Muscle of leg (tissue), 11 donors: ENCODE results near the gene KRT1. TPM values are rescaled to one million over a fixed set of nuclear protein-coding genes. Genes with fewer than 3 reads are reported as not detected.

ENCODE experiments used
- DNase-seq: peaks from one replicate; pipeline ENCODE4 v3.0.0; 2013
- H3K27ac ChIP-seq: one replicate; pipeline ENCODE4 v1.5.1; 2013; ENCODE audit warnings: mild to moderate bottlenecking, low read length, control low read depth
- H3K27me3 ChIP-seq: one replicate; pipeline ENCODE4 v1.6.1; 2013; ENCODE audit warnings: low read length; ENCODE audit not compliant: control insufficient read depth, insufficient read depth
- H3K36me3 ChIP-seq: one replicate; pipeline ENCODE4 v1.6.1; 2013; ENCODE audit warnings: low read length; ENCODE audit not compliant: control insufficient read depth, insufficient read depth
- H3K4me1 ChIP-seq: one replicate; pipeline ENCODE4 v1.6.1; 2013; ENCODE audit warnings: low read length; ENCODE audit not compliant: control insufficient read depth, insufficient read depth
- H3K4me3 ChIP-seq: one replicate; pipeline ENCODE4 v1.5.1; 2013; ENCODE audit warnings: low read length, control low read depth
- H3K9me3 ChIP-seq: replicated peaks from 2 replicates; pipeline ENCODE4 v1.6.1; 2013; ENCODE audit warnings: low read depth, low read length; ENCODE audit not compliant: control insufficient read depth
- WGBS: methylation state at CpG from one replicate; pipeline ENCODE4 v1.1.5; 2013; ENCODE audit warnings: missing lambda C conversion rate; ENCODE audit not compliant: insufficient coverage; 5-methylcytosine and 5-hydroxymethylcytosine counted together
- polyA plus RNA-seq, 8 donors: library from polyadenylated mRNA; unstranded; fragments of 120-200 nt; gene quantifications; one replicate each; pipeline versions ENCODE4 v1.2.1 to v1.2.3, GENCODE V29; 2013; ENCODE audit warnings: inconsistent platforms in 1 of 8, low replicate concordance in 1 of 8; ENCODE audit not compliant: insufficient read length in 8 of 8, insufficient read depth in 1 of 8
- total RNA-seq: library from RNA; stranded (reverse); fragments of 120-200 nt; gene quantifications from one replicate; pipeline ENCODE4 v1.2.4, GENCODE V29; 2013

Gene KRT1
- total and polyA plus RNA-seq, 9 donors: 0.35 to 193 (median 1.8) TPM

DNA sequence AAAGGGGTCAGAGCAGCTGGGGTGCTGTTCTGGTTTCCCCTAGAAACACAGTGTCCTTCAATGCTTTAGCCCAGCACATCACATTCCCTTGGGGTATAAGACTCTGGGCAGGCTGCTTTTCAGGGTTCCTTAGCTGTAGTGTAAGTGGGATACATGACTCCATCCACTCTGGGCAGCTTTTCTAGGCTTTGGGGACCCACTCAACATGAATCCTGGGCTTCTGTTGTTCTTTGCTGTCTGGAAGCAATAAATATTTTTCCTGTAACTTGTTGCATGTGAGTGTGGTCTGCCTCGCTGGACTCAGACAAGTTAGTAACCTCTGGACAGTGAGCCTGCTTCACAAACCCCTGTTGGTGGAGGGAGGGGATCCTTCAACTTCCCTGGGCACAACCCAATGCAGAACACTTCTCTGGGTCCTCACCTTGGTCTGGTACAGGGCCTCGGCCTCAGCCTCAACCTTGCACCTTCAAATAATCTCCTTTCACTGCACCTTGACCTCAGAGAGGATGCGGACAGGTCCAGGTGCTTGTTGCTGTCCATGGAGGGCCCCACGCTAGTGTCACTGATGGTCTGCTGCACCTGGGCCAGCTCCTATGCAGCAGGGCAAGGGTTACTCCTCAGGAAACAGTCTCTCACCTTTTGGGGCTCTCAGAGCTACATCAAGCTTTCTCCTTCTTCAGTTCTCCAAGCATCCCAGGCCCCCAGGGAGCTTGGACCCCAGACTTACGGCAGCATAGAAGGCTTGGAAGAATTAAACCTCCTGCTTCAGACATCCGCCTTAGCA, 48.3 kb downstream of the KRT1 start:
- H3K4me3 ChIP-seq: no peak overlapping the region
- no peaks in the 10 kb centered on the region for H3K9me3 ChIP-seq
- H3K4me1 ChIP-seq: no peaks in the 10 kb centered on the region
- H3K27me3 ChIP-seq: peaks cover 7% of the 10 kb centered on the region
- no peak overlapping the region for H3K27ac ChIP-seq
- no peak for DNase-seq
- H3K36me3 ChIP-seq: no peaks in the 10 kb centered on the region
- WGBS: 62% methylated on average over 4 of the region's 6 CpGs

DNA sequence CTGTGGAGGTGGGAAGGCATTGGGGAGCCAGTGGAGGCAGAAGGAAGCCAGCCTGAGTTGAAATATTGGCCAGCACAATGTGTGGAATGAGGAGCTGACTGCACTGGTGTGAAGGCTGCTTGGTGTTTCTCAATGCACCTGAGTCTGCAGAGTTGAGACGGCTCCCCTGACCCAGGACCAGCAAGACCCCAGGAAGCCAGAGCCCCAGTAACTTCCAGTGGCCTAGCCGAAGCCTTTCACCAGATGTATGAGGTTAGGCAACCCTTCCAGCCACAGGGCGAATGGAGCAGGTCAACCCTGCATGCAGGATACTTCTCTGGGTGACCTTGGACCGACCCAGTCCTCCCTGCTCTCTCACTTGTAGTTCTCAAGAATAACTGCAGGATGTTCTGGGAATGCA, 48.9 kb downstream of the KRT1 start:
- no peak for DNase-seq
- 74% methylated on average over 2 of the region's 4 CpGs for WGBS
- Histone ChIP-seq H3K27ac (no peak overlapping the region), H3K36me3 (no peaks in the 10 kb centered on the region), H3K4me3 (no peak overlapping the region), H3K4me1 (no peaks in the 10 kb centered on the region), H3K27me3 (peaks cover 12% of the 10 kb centered on the region), H3K9me3 (no peaks in the 10 kb centered on the region)

DNA sequence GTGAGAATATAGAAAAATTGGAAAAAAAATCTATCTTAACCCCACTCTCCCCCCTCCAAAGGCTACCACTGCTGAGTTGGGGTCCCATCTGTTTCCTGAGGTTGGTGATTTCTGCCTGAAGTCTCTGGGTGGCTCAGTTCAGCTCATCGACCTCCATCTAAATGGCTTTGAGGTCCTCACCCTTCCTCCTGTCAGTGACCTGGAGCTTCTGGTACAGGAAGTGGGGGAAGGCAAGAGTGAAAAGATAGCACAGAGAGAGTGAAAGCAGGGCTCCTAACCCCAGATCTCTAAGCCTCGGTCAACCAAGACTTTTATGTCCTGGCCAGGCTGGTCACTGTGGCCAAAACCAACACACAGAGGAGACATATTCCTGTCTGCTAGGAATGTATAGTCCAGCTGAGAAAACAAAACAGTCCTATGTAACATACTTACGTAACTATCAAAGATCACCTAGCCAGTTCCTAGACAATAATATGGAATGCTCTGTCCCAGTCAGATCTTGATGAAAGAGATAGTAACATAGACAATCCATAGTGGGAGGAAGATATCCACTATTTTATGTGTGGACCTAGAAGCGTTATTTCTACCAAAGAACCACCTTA, 49.5 kb downstream of the KRT1 start:
- Histone ChIP-seq H3K27me3 (peaks cover 10% of the 10 kb centered on the region), H3K27ac (no peak overlapping the region), H3K4me3 (no peak overlapping the region), H3K4me1 (no peaks in the 10 kb centered on the region), H3K9me3 (no peaks in the 10 kb centered on the region), H3K36me3 (no peaks in the 10 kb centered on the region)
- no peak for DNase-seq
- no CpG with 5 or more reads among the region's 4 CpGs for WGBS

DNA sequence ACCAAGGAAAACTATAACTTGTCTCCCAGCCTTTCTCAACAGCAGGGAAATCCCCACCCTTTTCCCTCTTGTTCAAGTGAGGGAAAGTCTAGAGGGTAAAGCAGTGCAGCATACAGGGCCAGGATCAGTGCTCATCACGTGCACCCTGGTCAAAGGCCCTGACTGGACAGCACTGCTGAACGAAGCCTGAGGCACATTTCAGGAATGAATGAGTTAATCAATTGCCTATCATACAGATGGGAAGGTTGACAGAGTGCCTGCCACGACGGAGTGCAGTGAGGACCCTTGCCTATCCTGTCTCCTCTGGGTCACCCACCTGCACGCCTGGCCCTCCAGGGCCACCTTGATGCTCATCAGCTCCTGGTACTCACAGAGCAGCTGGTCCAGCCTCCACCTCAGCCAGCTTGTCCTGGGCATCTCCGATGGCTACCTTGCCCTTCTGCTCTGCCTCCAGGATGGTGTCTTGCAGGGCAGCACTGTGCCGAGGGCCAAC, 50.2 kb downstream of the KRT1 start:
- H3K27ac ChIP-seq: no peak overlapping the region
- H3K27me3 ChIP-seq: peaks cover 10% of the 10 kb centered on the region
- no peak overlapping the region for H3K4me3 ChIP-seq
- H3K9me3 ChIP-seq: no peaks in the 10 kb centered on the region
- H3K36me3 ChIP-seq: no peaks in the 10 kb centered on the region
- no peak for DNase-seq
- WGBS: 66% methylated on average over 6 of the region's 7 CpGs
- no peaks in the 10 kb centered on the region for H3K4me1 ChIP-seq

DNA sequence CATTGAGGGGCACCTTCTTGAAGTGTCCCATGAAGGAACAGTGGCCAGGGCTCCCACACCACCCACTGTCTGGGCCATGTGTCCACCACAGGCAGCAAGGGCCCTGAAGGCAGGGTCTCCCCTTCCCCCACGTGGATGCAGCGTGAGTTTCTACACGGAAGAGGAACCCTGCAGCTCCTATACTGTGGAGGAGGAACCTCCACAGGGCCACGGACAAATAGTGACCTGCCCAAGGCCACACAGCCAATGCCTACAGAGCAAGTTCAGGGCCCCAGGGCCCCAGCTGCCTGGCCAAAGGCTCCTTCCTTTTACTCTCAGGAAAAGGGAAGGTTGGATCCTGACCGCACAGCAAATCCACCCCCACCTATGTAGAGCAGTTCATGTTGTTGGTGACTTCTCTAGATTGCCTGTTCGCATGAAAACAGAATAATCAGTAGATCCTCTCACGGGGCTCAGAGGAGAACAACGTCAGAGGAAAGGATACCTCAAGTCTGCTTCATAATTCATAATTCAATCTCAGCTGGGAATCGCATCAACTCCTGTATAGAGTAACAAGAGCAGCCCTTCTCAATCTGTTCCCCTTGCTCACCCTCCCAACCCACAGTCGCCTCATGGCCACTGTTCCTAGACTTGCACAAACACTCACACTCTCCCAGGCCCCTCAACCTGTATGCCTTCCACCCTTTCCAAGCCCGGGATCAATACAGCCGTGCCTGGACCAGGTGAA, 50.8 kb downstream of the KRT1 start:
- no peaks in the 10 kb centered on the region for H3K4me1 ChIP-seq
- WGBS: 57% methylated on average over 7 of the region's 12 CpGs
- H3K27me3 ChIP-seq: peaks cover 10% of the 10 kb centered on the region
- no peaks in the 10 kb centered on the region for H3K36me3 ChIP-seq
- no peaks in the 10 kb centered on the region for H3K9me3 ChIP-seq
- no peak overlapping the region for H3K27ac ChIP-seq
- no peak overlapping the region for H3K4me3 ChIP-seq
- DNase-seq: no peak

DNA sequence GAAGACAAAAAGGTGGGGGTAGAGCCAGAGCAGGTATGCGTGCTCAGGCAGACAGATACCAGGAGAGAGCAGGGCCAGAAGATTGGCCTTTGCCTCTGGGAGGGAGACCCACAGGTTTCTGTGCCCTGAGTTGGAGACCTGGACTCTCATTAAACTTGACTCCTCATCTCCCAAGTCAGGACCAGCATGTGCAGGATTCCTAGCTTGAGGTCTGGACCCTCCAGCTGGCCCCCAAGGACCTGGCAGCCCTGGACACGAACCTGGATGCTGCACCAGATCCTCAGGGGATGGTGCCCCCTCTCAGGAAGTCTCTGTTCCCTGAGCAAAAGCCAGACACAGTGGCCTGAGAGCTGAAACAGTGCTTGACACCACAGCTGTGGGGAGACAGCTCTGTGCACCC, 51.4 kb downstream of the KRT1 start:
- DNase-seq: no peak
- H3K27ac ChIP-seq: no peak overlapping the region
- peaks cover 10% of the 10 kb centered on the region for H3K27me3 ChIP-seq
- no peak overlapping the region for H3K4me3 ChIP-seq
- H3K4me1 ChIP-seq: no peaks in the 10 kb centered on the region
- WGBS: 57% methylated on average over 2 of the region's 2 CpGs
- H3K36me3 ChIP-seq: no peaks in the 10 kb centered on the region
- no peaks in the 10 kb centered on the region for H3K9me3 ChIP-seq

DNA sequence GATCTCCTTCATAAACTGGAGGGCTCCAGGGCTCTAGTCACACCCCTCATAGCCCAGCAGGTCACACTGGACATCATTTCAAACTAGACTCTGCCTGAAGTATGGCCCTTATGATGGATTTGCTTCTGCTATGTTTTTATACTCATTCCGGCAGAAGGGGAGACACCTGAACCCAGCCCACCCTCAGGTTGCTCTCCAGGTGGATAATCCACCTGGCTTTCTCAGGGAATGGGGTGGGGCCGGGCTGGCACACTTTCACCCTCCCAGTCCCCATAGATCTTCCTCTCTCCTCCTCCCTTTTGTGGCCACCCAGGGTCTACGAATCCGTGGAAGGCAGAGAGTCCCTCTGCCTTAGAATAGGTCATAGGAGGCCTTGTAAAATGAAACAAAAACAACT, 52.1 kb downstream of the KRT1 start:
- Histone ChIP-seq H3K4me3 (no peak overlapping the region), H3K27me3 (peaks cover 10% of the 10 kb centered on the region), H3K27ac (no peak overlapping the region), H3K9me3 (no peaks in the 10 kb centered on the region), H3K4me1 (no peaks in the 10 kb centered on the region), H3K36me3 (no peaks in the 10 kb centered on the region)
- WGBS: no CpG with 5 or more reads among the region's 4 CpGs
- DNase-seq: no peak

DNA sequence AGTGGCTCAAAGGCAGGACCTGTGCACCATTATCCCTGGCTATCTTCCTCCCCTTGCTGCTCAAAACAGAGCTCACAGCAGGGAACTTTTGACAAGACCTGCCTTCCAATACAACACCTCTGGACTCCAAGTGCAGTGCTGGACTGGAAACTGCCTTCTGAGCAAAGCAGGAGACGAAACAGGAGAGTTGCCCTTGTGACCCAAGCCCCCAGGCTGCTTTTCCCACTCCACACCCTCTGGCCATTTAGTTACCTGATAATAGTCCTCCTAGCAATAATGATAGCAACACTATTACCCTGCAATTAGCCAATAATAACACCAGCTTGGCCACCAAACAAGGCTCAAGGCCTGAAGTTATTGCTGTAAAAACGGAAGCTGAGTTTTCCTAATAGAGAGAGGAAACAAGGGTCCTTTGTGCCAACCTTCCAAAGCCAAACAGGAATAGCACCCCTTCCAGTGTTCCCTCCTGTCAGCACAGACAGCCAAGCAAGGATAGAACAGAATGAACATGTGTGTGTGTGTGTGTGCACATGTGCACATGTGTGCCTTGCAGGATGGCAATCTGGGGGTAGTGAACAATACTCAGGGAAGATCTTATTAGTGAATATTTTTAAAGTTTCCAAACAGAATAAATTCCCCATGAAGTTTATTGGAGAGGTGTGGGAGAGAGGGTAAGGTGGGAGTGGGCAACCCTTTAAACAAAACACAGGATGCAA, 52.7 kb downstream of the KRT1 start:
- no peak for DNase-seq
- Histone ChIP-seq H3K27ac (no peak overlapping the region), H3K4me1 (no peaks in the 10 kb centered on the region), H3K27me3 (peaks cover 10% of the 10 kb centered on the region), H3K36me3 (no peaks in the 10 kb centered on the region), H3K9me3 (no peaks in the 10 kb centered on the region), H3K4me3 (no peak overlapping the region)
- WGBS: 40% methylated on average over 1 of the region's 2 CpGs
